H1 (cell line): Measurements from ENCODE around the gene IARS2. TPM values are rescaled to one million over a fixed set of nuclear protein-coding genes. Genes with fewer than 3 reads are reported as not detected.

Experiments used
- CTCF ChIA-PET: fragments of 300-600 bp; sonication (Branson Sonifier 250); formaldehyde crosslinking; loops from one replicate; lab custom pipeline; 2021; ENCODE audit not compliant: partially characterized antibody; lab: Charles Lee
- POLR2A ChIA-PET: fragments of 300-600 bp; sonication (Branson Sonifier 250); formaldehyde crosslinking; loops from one replicate; lab custom pipeline; 2021; ENCODE audit warnings: inconsistent platforms; ENCODE audit not compliant: partially characterized antibody; lab: Charles Lee
- DNase-seq, 2 experiments: peaks; one replicate each; pipeline versions ENCODE4 v3.0.0 to v3.0.0-alpha.2; 2010 to 2022; ENCODE audit warnings: low spot score in 2 of 2, low read depth in 1 of 2, mixed read lengths in 1 of 2
- FAIRE-seq: peaks from 2 replicates; lab custom pipeline; 2011; peaks lifted over from hg19 to GRCh38; lab: Jason Lieb, UNC
- H2AFZ ChIP-seq: 2 replicates; pipeline ENCODE4 v1.8.1; 2012; ENCODE audit warnings: low read length, inconsistent platforms
- H2AK5ac ChIP-seq: 2 replicates; pipeline ENCODE4 v1.6.1; 2013; ENCODE audit warnings: low read depth, low read length
- H2BK120ac ChIP-seq: replicated peaks from 2 replicates; pipeline ENCODE3; 2013; ENCODE audit warnings: low read depth, low read length, inconsistent platforms
- H2BK12ac ChIP-seq: 2 replicates; pipeline ENCODE4 v1.6.1; 2013; ENCODE audit warnings: low read depth, low read length
- H2BK15ac ChIP-seq: 2 replicates; pipeline ENCODE4 v1.6.1; 2013; ENCODE audit warnings: low read length
- H2BK20ac ChIP-seq: 2 replicates; pipeline ENCODE4 v1.6.1; 2013; ENCODE audit warnings: low read length
- H2BK5ac ChIP-seq: 2 replicates; pipeline ENCODE4 v1.6.1; 2013; ENCODE audit warnings: low read depth, low read length
- H3K14ac ChIP-seq: 2 replicates; pipeline ENCODE4 v1.6.1; 2013; ENCODE audit warnings: inconsistent platforms; ENCODE audit not compliant: insufficient read length
- H3K18ac ChIP-seq: 2 replicates; pipeline ENCODE4 v1.6.1; 2013; ENCODE audit warnings: low read length; ENCODE audit errors: extremely low read depth
- H3K23ac ChIP-seq: 2 replicates; pipeline ENCODE4 v1.6.1; 2013; ENCODE audit warnings: inconsistent platforms; ENCODE audit not compliant: insufficient read length
- H3K23me2 ChIP-seq: 2 replicates; pipeline ENCODE4 v1.6.1; 2013; ENCODE audit warnings: low read depth, low read length
- H3K27ac ChIP-seq: 2 replicates; pipeline ENCODE4 v1.6.1; 2011; ENCODE audit warnings: low read depth, low read length, inconsistent platforms
- H3K27me3 ChIP-seq, 4 experiments: replicated peaks in 1 of 4; 1 replicate in 1 of 4; 2 replicates in 3 of 4; pipeline versions ENCODE4 v1.6.1 to v1.8.1; 2011 to 2013; ENCODE audit warnings: low read length in 3 of 4, mild to moderate bottlenecking in 3 of 4, inconsistent platforms in 2 of 4, mixed read lengths in 2 of 4, moderate library complexity in 1 of 4; ENCODE audit not compliant: control insufficient read depth in 3 of 4, insufficient read depth in 3 of 4; ENCODE audit errors: extremely low read depth in 1 of 4
- H3K36me3 ChIP-seq, 4 experiments: 2 replicates each; pipeline versions ENCODE4 v1.6.1 to v1.8.1; 2011 to 2013; ENCODE audit warnings: mild to moderate bottlenecking in 4 of 4, low read length in 3 of 4, moderate library complexity in 2 of 4, control low read depth in 1 of 4, inconsistent platforms in 1 of 4; ENCODE audit not compliant: insufficient read depth in 4 of 4, control insufficient read depth in 2 of 4
- H3K4ac ChIP-seq: replicated peaks from 2 replicates; pipeline ENCODE3; 2013; ENCODE audit warnings: low read length, low read depth, mixed read lengths, inconsistent platforms; ENCODE audit not compliant: insufficient read length
- H3K4me1 ChIP-seq, 4 experiments: replicated peaks in 1 of 4; 1 replicate in 1 of 4; 2 replicates in 3 of 4; pipeline versions ENCODE4 v1.6.1 to v1.8.1; 2011 to 2013; ENCODE audit warnings: low read length in 3 of 4, inconsistent platforms in 2 of 4, mixed read lengths in 1 of 4; ENCODE audit not compliant: insufficient read depth in 4 of 4, control insufficient read depth in 3 of 4
- H3K4me2 ChIP-seq, 2 experiments: 2 replicates each; pipeline versions ENCODE4 v1.6.1 to v1.8.1; 2011 to 2013; ENCODE audit warnings: low read depth in 2 of 2, low read length in 2 of 2, control low read depth in 1 of 2, inconsistent platforms in 1 of 2, mild to moderate bottlenecking in 1 of 2; ENCODE audit not compliant: insufficient read depth in 1 of 2
- H3K4me3 ChIP-seq, 4 experiments: fragments of 200-600, 300-600 bp in 1 of 4; sonication (generic), shearing (Covaris generic), sonication (Bioruptor Twin) in 1 of 4; 2 replicates each; pipeline versions ENCODE4 v1.5.1 to v1.8.1; 2011 to 2016; ENCODE audit warnings: low read length in 4 of 4, low read depth in 3 of 4, control low read depth in 2 of 4, inconsistent platforms in 2 of 4, mild to moderate bottlenecking in 2 of 4, mixed read lengths in 1 of 4, moderate library complexity in 1 of 4; ENCODE audit not compliant: insufficient read depth in 2 of 4; ENCODE audit errors: extremely low read depth in 1 of 4
- H3K56ac ChIP-seq: replicated peaks from 2 replicates; pipeline ENCODE3; 2013; ENCODE audit warnings: low read depth, mild to moderate bottlenecking, mixed read lengths, low read length, inconsistent platforms; ENCODE audit not compliant: insufficient read length
- H3K79me1 ChIP-seq: 2 replicates; pipeline ENCODE4 v1.6.1; 2013; ENCODE audit warnings: low read depth, low read length, control low read depth
- H3K79me2 ChIP-seq, 2 experiments: 2 replicates each; pipeline versions ENCODE4 v1.6.1 to v1.8.1; 2012 to 2013; ENCODE audit warnings: low read length in 2 of 2, mild to moderate bottlenecking in 2 of 2, inconsistent platforms in 1 of 2; ENCODE audit not compliant: insufficient read depth in 2 of 2, control insufficient read depth in 1 of 2
- H3K9ac ChIP-seq, 4 experiments: replicated peaks in 1 of 4; 1 replicate in 1 of 4; 2 replicates in 3 of 4; pipeline versions ENCODE4 v1.6.1 to v1.8.1; 2011 to 2013; ENCODE audit warnings: low read depth in 3 of 4, low read length in 3 of 4, control low read depth in 2 of 4, mild to moderate bottlenecking in 2 of 4, moderate library complexity in 2 of 4, inconsistent platforms in 1 of 4; ENCODE audit errors: extremely low read depth in 1 of 4
- H3K9me3 ChIP-seq, 2 experiments: 2 replicates each; pipeline versions ENCODE4 v1.6.1 to v1.8.1; 2012 to 2013; ENCODE audit warnings: mild to moderate bottlenecking in 2 of 2, moderate library complexity in 2 of 2, control low read depth in 1 of 2, inconsistent platforms in 1 of 2, low read depth in 1 of 2, low read length in 1 of 2, mixed read lengths in 1 of 2; ENCODE audit not compliant: insufficient read depth in 2 of 2
- H4K20me1 ChIP-seq, 2 experiments: replicated peaks in 1 of 2; 2 replicates each; pipeline versions ENCODE3 to v1.8.1; 2011 to 2013; ENCODE audit warnings: inconsistent platforms in 2 of 2, low read length in 2 of 2, mild to moderate bottlenecking in 1 of 2; ENCODE audit not compliant: insufficient read depth in 2 of 2, control insufficient read depth in 1 of 2
- H4K5ac ChIP-seq: 2 replicates; pipeline ENCODE4 v1.6.1; 2013; ENCODE audit warnings: low read length, low read depth, mixed read lengths, inconsistent platforms; ENCODE audit not compliant: insufficient read length
- H4K8ac ChIP-seq: 2 replicates; pipeline ENCODE4 v1.8.0; 2013; ENCODE audit warnings: mild to moderate bottlenecking, moderate library complexity, low read length, inconsistent platforms; ENCODE audit not compliant: insufficient read depth; ENCODE audit errors: extremely low read depth
- H4K91ac ChIP-seq: replicated peaks from 2 replicates; pipeline ENCODE3; 2013; ENCODE audit warnings: low read length, mixed read lengths, inconsistent platforms; ENCODE audit not compliant: insufficient read length
- CBX8 ChIP-seq: fragments of 300-800, 300-1000 bp; sonication (generic); IDR thresholded peaks from 2 replicates; pipeline ENCODE4 v1.7.1; 2016; ENCODE audit warnings: low read depth, low read length, borderline replicate concordance
- CREB1 ChIP-seq: IDR thresholded peaks from 2 replicates; pipeline ENCODE4 v1.6.1; 2012; ENCODE audit warnings: inconsistent platforms
- CTBP2 ChIP-seq: IDR thresholded peaks from 2 replicates; pipeline ENCODE4 v1.7.0; 2011; ENCODE audit warnings: borderline replicate concordance, mild to moderate bottlenecking, moderate library complexity, mixed read lengths, low read length; ENCODE audit not compliant: insufficient read depth, insufficient read length
- MAFK ChIP-seq: IDR thresholded peaks from 2 replicates; pipeline ENCODE4 v1.6.1; 2012; ENCODE audit warnings: low read depth, mild to moderate bottlenecking, improper control_type of control experiment, low read length
- MAX ChIP-seq: IDR thresholded peaks from 2 replicates; pipeline ENCODE4 v1.6.1; 2012; ENCODE audit warnings: inconsistent platforms
- POU5F1 ChIP-seq: IDR thresholded peaks from 2 replicates; pipeline ENCODE4 v1.6.1; 2011; ENCODE audit warnings: low read depth, mild to moderate bottlenecking, low read length, moderate library complexity
- RBBP5 ChIP-seq: IDR thresholded peaks from 2 replicates; pipeline ENCODE4 v1.7.1; 2012; ENCODE audit warnings: low read depth, mild to moderate bottlenecking, inconsistent platforms, low read length, moderate library complexity, borderline replicate concordance
- RFX5 ChIP-seq: IDR thresholded peaks from 2 replicates; pipeline ENCODE4 v1.6.1; 2011; ENCODE audit warnings: low read depth, low read length, improper control_type of control experiment, borderline replicate concordance
- SP2 ChIP-seq: IDR thresholded peaks from 2 replicates; pipeline ENCODE4 v1.6.1; 2012; ENCODE audit warnings: mild to moderate bottlenecking, low read length, inconsistent platforms
- TEAD4 ChIP-seq: IDR thresholded peaks from 2 replicates; pipeline ENCODE4 v1.6.1; 2012; ENCODE audit warnings: low read depth, low read length, inconsistent platforms, mixed read lengths
- YY1 ChIP-seq: IDR thresholded peaks from 2 replicates; pipeline ENCODE4 v1.6.1; 2011; ENCODE audit warnings: low read depth, mild to moderate bottlenecking, low read length
- WGBS, 2 experiments: shearing (Covaris generic) in 1 of 2; methylation state at CpG; one replicate each; pipeline versions ENCODE4 v1.1.6 to v1.1.7; 2013 to 2015; ENCODE audit warnings: low lambda C conversion rate in 2 of 2, mixed read lengths in 2 of 2, inconsistent platforms in 1 of 2, low coverage in 1 of 2, missing lambda C conversion rate in 1 of 2; ENCODE audit not compliant: insufficient replicate concordance in 2 of 2, insufficient coverage in 1 of 2, insufficient read length in 1 of 2; ENCODE audit errors: extremely low coverage in 1 of 2, missing lambda C conversion rate in 1 of 2; 5-methylcytosine and 5-hydroxymethylcytosine counted together
- polyA plus RNA-seq, 7 experiments: library from polyadenylated mRNA; depleted of rRNA in 3 of 7; stranded (reverse) in 5 of 7; unstranded in 2 of 7; fragments of >200 nt in 5 of 7; fragments of 200-250 nt in 2 of 7; gene quantifications; 1 replicate in 5 of 7; 2 replicates in 1 of 7; 4 replicates in 1 of 7; pipeline versions ENCODE4 v1.2.1 to v1.2.3, GENCODE V29; 2011 to 2013; ENCODE audit warnings: missing spikeins in 2 of 7, mixed read lengths in 2 of 7
- total RNA-seq: library from RNA; stranded (reverse); fragmentation: NEBNext Ultra II Directional; extraction: Animal tissue kit (Norgen Biotek cat#: 25700); gene quantifications from 2 replicates; pipeline ENCODE4 v1.2.1, GENCODE V29; 2021
- TF ChIP-seq, protein P1 (sequence below): IDR thresholded peaks from 2 replicates; pipeline ENCODE4 v1.6.1; 2011; ENCODE audit warnings: low read length, improper control_type of control experiment
- TF ChIP-seq, protein P2 (sequence below): IDR thresholded peaks from 2 replicates; pipeline ENCODE4 v1.6.1; 2011; ENCODE audit warnings: low read depth, mild to moderate bottlenecking, low read length; ENCODE audit not compliant: insufficient read depth

Gene IARS2
- total and polyA plus RNA-seq, 2 of the 8 experiments (the other 6 are each of a cell fraction or from before 2014, with no cell fraction given): 15.0 to 69.8 TPM

- H3K79me1 ChIP-seq: no peaks in the 10 kb centered on the region
- no peak overlapping the region for H4K8ac ChIP-seq
- H3K36me3 ChIP-seq: peaks cover 7 to 64% (median 28%) of the 10 kb centered on the region in 4 experiments
- no peaks in the 10 kb centered on the region for H3K9me3 ChIP-seq
- no peaks in the 10 kb centered on the region for H4K20me1 ChIP-seq
- no peak overlapping the region for H3K56ac ChIP-seq
- H4K5ac ChIP-seq: no peak overlapping the region
- no peak overlapping the region for H2BK15ac ChIP-seq
- no peaks in the 10 kb centered on the region for H3K4me1 ChIP-seq
- no peaks in the 10 kb centered on the region for H3K79me2 ChIP-seq
- no peak overlapping the region for H3K14ac ChIP-seq
- DNase-seq: no peak
- H3K27ac ChIP-seq: no peak overlapping the region
- H3K4ac ChIP-seq: no peak overlapping the region
- H3K23ac ChIP-seq: no peak overlapping the region
- no peak overlapping the region for H2AK5ac ChIP-seq
- FAIRE-seq: no peak
- no peak overlapping the region for H3K4me3 ChIP-seq
- ChIA-PET POLR2A (no interaction called here), CTCF (interaction anchor here (0.9 to 2.5 kb wide), 3 partner anchors 13 to 108 kb away, joined by 3 to 12 read pairs (median 7); no protein-coding TSS in a partner anchor)
- H2AFZ ChIP-seq: no peak overlapping the region
- no peak overlapping the region for H2BK5ac ChIP-seq
- H2BK12ac ChIP-seq: no peak overlapping the region
- H3K27me3 ChIP-seq: no peaks in the 10 kb centered on the region
- no peak overlapping the region for H4K91ac ChIP-seq
- H3K4me2 ChIP-seq: no peak overlapping the region
- no peaks in the 10 kb centered on the region for H3K23me2 ChIP-seq
- H2BK20ac ChIP-seq: no peak overlapping the region
- WGBS, 2 experiments: 87% methylated on average over 2 of the region's 2 CpGs; no CpG with 5 or more reads in 1 of the 2 experiments
- H3K9ac ChIP-seq: no peak overlapping the region
- no peak overlapping the region for H3K18ac ChIP-seq
- no peak overlapping the region for H2BK120ac ChIP-seq
- TF ChIP-seq TEAD4: no peak
- no peak for TF ChIP-seq POU5F1
- TF ChIP-seq CTBP2: no peak
- TF ChIP-seq, protein P1, sequence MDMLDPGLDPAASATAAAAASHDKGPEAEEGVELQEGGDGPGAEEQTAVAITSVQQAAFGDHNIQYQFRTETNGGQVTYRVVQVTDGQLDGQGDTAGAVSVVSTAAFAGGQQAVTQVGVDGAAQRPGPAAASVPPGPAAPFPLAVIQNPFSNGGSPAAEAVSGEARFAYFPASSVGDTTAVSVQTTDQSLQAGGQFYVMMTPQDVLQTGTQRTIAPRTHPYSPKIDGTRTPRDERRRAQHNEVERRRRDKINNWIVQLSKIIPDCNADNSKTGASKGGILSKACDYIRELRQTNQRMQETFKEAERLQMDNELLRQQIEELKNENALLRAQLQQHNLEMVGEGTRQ: no peak
- no peak for TF ChIP-seq YY1
- no peak for TF ChIP-seq SP2
- no peak for TF ChIP-seq CREB1
- TF ChIP-seq CBX8: no peak
- no peak for TF ChIP-seq RBBP5
- no peak for TF ChIP-seq RFX5
- TF ChIP-seq, protein P2, sequence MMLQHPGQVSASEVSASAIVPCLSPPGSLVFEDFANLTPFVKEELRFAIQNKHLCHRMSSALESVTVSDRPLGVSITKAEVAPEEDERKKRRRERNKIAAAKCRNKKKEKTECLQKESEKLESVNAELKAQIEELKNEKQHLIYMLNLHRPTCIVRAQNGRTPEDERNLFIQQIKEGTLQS: no peak
- no peak for TF ChIP-seq MAFK
- TF ChIP-seq MAX: no peak
Observed at GRCh38 chr1:220188538-220188937, 94.6 kb downstream of the IARS2 start.
